Right hindlimb (tissue), 1 donor: Measurements from ENCODE around the gene KRT73.
"Not testable (repeated sequence)": the region's sequence is repeated elsewhere in the genome, so short reads cannot be mapped to it uniquely, and the experiment has no call there.

Experiments
- DNase-seq: peaks from one replicate; pipeline ENCODE4 v3.0.0-alpha.2; 2018

KRT73 gene

DNA sequence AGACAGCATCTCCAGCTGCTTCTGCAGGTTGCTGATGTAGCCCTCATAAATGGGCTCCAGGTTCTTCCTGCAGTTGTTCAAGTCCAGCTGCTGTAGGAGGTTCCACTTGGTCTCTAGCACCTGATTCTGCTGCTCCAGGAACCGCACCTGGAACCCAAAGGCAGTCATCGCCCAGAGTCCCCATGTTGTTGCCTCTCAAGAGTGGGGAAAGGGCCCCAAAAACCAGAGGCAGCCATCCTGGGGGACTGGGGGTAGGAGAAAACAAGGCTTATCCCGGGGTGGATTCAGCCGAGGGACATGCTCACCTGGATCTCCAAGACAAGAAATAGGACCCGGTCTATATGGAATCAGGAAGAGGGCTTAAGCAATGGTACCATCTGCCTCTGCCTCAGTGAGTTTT lies 19.4 kb downstream of the KRT73 start:
- DNase-seq: no peak

DNA sequence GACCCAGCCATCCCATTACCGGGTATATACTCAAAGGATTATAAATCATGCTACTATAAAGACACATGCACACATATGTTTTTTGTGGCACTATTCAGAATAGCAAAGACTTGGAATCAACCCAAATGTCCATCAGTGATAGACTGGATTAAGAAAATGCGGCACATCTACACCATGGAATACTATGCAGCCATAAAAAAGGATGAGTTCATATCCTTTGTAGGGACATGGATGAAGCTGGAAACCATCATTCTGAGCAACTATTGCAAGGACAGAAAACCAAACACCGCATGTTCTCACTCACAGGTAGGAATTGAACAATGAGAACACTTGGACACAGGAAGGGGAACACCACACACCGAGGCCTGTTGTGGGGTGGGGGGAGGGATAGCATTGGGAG lies 24.1 kb downstream of the KRT73 start:
- DNase-seq: not testable (repeated sequence)

DNA sequence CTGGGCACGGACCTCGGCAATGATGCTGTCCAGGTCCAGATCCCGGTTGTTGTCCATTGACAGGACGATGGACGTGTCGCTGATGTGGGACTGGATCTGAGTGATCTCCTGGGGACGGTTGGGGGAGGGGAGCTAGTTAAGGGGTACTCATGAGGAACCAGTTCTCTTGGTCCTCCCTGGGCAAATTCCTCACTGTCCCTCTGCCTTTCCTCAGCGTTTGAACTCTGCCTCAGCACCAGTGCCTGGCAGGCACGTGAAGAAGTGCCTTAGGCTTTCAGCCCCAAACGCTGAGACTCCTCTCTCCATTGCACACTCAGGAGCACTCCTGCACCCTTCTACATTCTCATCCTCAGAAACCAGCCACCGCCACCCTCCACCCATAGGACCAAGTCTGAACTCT lies 26.8 kb downstream of the KRT73 start:
- no peak for DNase-seq

DNA sequence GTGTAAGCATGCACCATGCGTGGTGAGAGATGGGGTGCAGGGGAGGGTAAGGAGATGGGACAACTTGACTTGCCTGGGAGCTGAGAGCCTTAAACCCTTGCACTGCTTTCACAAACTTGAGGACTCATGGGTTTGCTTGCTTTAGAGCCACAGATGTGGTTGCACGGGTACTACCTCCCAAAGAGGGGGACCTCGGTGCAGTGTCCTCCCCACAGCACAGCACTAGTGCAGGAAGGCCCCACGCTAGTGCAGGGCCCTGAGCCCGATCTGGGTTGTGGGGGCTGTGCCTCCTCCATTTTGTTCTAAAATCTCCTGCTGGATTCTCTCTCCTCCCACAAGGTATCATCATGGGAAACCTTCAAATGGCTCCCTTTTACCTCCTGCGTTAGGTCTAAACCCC lies 28.3 kb downstream of the KRT73 start:
- no peak for DNase-seq

DNA sequence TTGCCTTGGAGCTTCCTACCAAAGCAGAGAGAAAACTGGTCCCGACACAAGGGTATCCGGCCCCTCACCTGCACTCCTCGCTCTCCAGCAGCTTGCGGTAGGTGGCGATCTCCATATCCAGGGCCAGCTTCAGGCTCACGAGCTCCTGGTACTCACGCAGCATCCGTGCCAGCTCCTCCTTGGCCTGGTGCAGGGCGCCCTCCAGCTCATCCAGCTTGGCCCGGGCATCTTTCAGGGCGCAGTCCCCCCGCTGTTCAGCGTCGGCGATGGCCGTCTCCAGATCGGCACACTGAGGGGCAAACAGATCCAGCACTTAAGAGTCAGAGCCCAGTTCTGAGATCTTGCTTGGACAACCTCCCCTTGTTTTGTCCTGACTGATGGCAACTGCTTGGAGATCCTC lies 30.8 kb downstream of the KRT73 start:
- no peak for DNase-seq

DNA sequence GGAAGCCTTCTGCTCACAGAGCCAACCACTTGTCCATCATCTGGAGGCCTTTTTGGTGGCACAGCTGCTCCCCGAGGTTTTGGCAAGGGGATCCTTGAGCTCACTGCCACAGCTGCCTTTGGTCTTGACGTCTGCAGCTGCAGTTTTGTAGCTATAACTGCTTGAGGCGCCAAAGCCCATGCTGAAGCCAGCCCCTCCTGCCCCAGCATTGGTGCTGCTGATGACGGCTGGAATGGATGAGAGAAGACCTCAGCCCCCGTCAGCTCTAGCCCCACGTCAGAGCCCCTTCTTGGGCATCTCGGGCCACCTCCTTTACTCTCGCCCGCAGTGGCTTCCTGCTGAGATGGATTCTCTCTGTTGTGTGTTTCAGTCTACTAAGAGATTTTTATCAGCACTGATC lies 32.4 kb downstream of the KRT73 start:
- DNase-seq: peak; percentile 49

DNA sequence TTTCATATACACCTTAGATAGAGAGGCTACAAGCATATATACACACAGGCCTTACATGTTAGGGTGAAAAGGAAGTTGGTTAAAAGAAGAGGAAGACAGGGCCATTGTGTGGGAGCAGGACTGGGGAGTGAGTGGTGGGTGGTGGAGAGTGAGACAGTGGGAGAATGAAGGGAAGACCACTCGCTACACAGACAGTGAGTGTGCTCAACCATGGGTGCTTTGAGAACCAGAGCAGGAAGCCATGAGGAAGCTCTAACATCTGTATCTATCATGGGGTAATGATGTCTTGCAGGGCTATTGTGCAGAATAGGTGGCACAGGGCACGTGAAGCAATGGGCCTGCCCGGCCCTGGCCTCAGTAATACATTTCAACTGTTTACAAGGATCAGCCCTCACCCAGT lies 33.3 kb downstream of the KRT73 start:
- DNase-seq: no peak

DNA sequence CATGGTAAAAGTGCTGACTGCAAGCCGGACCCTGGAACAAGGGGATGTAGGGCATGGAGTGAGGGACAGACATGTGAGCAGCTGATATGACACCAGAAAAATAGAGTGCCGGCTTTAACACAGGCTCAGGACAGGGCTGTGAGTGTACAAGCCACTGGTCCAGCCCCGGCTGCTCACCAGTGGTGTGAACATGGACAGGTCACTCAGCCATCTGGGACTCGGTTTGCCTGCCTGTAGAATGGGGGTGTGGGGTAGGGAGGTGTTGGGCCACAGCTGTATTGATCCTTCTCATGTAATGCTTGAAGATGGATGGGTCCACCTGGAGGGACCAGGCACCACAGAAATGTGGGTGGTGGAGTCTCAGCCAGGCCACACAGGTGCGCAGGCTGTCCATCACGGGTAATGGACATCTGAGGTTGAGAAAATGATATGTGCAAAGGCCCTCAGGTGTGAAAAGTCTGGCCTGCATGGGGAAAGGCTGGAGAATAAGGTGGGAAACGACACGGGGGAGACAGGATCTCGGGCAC lies 34.1 kb downstream of the KRT73 start:
- DNase-seq: no peak

DNA sequence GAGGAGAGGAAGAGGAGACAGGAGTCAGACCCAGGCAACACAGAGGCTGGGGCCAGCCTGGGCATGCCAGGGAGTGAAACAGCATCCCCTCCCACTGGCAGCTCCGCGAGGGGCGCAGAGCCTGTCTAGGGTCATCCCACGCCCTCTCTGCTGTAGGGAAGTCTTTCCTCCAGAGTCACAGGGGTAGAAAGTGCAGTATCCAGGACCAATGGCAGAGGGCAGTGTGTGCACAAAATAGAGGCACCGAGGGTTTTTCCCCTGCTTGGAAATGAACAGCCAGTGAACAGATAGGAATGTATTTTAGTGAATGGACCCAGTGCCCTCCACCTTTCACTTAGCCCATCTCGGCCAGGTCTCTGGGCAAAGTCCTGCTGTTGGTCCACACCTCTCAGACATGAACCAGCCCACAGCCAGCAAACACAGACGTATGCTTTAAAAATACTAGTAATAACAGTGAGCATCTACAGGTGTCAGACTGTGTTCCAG lies 35.3 kb downstream of the KRT73 start:
- peak; percentile 51 for DNase-seq

DNA sequence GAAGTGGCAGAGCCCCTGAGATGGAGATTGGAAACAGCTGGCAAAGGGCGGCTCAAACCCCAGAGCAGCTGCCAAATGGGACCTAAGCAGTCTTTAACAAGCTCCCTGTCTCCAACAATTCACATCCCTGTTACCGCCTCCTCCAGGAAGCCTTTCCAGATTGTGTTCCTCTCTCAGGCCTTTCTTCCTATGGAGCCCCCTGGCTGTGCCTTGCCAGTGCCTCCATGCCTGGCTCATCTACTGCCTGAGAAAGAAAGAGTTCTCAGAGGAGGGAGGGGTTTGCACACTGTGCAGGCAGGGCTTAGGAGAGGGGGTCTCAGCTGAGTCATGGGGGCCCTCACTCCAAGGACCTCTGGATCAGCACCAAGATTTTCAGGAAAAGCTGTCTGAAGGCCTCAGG lies 35.9 kb downstream of the KRT73 start:
- DNase-seq: no peak

DNA sequence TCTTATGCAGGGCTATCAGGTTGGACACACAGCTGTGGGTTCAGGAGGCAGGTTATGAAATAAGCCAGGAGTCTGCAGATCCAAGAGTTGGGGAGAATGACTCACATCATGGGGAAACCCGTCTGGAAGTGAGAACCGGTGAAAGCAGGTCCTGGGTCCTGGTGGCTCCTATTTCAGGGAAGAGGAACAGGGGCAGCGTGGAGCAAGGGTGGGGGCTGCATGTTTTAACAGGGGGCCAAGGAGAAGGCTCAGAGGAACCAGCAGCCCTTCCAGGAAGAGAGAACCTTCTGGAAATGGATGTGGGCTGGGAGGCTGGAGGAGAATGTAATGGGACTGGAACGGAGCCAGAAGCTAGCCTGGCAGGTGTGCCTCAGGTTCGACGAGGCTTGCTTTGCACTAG lies 36.9 kb downstream of the KRT73 start:
- no peak for DNase-seq

DNA sequence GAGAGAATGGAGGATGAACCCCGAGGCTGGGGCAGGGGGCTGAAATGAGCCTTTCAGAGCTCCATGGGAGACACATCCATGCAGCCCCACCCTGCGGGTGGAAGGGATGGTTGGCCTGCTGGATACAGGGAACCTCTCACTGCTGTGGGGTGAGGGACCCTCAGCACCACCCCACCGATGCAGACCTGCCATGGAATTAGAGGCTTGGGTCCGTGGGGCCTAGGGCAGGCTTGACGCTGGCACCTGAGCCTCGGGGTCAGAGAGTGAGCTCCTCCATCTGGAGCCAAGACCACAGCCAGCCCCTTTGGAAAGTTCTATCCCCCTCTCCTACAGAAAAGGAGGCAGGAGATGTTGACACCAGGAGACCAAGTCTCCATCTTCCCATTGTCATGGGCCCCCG lies 37.3 kb downstream of the KRT73 start:
- DNase-seq: no peak

DNA sequence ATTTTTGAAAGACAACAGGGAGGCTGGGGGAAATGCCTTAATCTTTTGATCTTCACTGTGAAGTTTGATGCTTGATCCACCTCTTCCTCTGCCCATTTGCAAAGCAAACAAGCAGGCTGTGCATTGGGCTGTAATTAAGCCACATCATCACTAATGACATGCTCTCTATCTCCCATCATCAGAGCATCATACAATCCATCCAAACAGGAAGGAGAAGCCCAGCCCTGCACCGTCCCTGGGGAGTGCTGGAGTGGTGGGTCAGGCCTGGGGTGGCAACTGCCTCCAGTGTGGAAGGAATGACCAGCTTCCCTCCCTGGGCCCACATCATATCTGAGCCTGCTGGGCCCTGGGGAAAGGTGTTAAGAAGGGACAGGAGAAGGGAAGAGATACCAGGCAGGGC lies 37.9 kb downstream of the KRT73 start:
- no peak for DNase-seq

DNA sequence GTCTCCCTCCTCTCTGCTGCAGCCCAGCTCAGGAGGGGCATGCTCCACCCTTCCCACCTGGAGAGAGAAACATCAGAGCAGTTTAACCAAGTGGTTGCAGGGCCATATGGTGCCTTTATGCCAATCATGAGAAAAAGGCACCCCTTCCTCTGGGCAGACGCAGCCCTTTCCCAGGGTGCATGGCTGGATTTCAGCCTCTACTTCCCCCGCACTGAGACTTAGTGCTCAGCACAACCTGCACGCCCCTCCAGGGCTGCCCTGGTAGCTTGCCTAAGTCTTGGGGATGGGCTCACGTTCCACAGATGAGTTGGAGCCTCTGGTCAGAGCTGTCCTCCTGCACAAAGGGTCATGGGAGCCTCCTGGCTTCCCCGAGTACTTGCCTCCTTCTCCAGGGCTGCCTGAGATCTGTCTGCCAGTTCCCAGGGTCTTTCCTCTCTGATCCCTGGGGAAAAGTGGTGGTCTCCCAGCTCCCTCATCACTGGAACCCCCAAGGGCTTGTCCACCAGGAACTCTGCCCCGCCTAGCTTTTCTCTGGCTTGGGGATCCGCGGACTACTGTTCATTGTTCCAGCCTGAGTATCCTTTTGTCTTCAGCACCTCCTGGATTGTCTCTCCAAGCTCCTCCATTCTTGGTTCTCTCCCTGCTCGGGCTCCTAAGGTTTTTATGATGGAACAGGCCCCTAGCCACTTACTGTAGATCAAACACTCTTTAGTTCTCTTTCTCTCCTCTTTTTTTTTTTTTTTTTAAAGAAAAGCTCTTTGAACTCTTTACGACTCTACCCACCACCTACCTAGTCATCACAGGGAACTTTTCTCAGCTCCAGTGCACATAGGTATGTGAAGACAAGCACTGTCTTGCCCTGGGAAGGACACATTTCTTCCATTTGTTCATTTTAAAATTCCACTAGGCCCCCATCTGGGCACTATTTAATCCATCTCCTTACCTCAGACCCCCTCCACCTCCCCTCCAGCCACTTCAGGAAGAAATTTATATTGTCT lies 38.6 kb downstream of the KRT73 start:
- no peak for DNase-seq

DNA sequence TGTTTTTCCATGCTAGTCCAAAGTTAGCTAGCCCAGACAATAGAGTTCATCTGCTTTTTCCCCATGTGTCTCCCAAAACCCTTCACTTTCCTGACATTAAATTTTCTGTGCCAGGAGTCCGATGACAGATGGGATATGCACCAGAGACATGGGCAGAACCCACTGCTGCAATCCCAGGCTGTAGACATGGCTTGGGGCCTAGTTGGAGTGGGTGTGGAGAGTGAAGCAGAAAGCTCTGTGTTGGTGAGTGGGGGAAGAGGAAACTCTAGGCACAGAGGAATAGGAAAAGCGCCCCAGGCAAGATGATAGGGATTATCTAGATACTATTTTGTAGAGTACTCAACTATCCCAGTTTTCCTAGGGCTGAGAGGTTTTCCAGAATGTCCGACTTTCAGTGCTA lies 39.9 kb downstream of the KRT73 start:
- no peak for DNase-seq

DNA sequence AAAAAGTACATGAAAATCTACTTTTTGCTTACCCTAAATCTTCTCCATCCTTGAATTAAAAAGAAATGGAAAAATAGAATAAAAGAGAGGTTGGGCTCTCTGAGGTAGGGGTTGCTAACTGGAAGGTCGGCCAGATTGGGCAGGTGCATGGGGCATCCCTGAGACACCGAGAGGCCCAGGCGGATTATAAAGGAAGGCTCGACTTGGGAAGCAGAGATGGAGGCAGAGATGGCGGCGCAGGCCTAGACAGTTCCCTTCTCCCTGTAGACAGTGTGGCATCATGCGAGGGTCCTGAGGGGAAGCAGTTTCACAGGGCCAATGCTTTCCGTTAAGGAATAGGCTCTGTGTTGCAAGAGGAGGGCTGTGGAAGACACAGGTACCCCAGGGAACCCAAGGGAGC lies 41.0 kb downstream of the KRT73 start:
- DNase-seq: no peak

DNA sequence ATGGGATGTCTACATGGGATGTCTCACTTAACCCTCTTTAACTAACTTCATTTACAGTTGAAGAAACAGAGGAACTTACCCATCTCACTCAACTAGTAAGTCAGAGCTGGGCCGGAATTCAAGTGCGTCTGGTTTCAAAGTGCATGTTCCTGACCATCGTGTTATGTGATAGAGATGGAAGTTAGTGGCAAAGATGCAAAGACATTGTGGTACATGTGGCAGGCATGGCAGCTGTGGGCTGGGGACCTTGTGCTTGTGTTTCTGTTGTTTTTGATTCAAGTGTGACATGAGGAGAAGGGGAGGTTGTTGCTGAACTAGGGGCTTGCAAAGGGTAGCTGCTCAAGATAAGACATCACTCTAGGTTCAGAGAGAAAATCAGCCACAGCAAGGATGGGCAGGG lies 42.4 kb downstream of the KRT73 start:
- no peak for DNase-seq

DNA sequence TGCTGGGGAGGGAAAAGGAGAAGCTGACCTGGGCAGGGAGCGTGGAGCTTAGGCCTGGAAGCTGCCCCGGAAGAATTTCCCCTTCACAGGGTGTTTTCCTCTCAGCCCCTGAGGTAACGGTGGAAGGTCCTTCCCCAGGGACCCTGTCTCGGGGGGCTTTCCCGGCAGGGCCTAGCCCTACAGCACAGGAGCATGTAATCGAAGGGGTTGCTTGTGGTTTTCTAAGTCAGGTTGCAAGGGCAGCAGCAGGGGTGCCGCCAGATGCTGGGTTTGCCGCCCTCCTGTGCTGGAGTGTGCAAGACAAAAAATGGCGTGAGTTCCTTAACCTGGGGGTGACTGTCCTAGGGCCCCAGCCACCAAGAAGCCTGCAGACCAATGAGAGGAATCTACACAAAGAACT lies 43.1 kb downstream of the KRT73 start:
- no peak for DNase-seq

DNA sequence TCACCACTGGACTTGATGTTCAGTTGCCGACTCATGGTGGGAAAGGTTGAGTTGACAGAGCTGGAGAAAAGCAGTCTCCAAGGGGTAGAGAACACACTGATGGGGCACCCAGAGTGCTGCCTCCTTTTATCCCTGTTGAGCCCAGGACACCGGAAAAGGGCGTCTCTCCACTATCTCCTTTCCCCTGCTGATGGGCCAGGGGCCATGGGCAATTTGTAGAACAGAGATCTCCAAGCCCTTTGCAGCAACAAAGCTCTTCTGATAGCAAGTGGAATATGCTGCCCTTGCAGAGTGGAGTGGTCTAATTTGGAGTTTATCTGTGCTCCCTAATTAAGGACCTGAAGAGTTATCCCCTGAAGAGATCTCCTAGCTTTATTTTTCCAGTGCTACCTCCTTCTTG lies 44.6 kb downstream of the KRT73 start, which contains the start of gene KRT74:
Gene KRT74 (minus strand): TSS at position 101 of the 400 bp plus-strand sequence. CDS start 66 bp downstream, at position 35.
- DNase-seq: no peak

DNA sequence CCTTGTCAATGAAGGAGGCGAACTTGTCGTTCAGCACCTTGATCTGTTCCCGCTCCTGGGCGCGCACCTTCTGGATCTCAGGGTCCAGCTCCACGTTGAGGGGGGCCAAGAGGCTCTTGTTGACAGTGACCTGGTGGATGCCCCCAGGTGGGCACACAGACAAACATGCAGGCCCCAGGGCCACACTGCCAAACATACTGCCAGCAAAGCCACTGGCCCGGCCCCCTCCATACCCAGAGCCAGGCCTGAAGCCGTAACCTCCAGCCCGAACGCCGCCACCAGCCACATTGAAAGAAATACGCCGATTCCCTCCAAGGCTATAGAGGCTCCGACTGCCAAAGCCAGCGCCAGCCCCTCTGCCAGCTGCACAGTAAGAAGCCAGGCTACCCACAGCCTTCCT lies 45.1 kb downstream of the KRT73 start:
- no peak for DNase-seq

DNA sequence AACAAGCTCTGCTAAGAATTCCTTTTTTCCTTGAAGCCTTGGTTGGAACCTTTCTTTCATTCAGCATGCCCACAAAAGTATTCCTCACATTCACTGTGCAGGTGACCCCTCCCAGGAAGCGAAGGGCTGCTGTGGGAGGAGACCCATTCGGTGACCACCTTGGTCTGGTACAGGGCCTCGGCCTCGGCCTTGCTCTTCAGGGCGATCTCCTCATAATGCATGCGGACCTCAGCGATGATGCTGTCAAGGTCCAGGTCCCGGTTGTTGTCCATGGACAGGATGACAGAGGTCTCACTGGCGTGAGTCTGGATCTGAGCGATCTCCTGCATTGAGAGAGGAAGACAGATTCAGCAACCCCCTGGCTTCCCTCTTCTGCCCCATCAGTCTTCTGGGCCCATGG lies 47.8 kb downstream of the KRT73 start:
- no peak for DNase-seq

DNA sequence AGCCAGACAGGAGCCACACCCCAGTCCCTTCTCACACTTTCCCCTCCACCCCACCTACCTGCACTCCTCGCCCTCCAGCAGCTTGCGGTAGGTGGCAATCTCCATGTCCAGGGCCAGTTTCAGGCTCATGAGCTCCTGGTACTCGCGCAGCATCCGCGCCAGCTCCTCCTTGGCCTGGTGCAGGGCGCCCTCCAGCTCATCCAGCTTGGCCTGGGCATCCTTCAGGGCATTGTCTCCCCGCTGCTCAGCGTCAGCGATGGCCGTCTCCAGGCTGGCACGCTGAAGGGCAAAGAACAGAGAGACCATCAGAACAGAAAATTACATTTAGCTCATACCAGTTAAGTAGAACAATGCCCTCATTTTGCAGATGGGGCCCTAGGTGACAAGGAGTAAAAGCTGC lies 50.2 kb downstream of the KRT73 start:
- DNase-seq: no peak

DNA sequence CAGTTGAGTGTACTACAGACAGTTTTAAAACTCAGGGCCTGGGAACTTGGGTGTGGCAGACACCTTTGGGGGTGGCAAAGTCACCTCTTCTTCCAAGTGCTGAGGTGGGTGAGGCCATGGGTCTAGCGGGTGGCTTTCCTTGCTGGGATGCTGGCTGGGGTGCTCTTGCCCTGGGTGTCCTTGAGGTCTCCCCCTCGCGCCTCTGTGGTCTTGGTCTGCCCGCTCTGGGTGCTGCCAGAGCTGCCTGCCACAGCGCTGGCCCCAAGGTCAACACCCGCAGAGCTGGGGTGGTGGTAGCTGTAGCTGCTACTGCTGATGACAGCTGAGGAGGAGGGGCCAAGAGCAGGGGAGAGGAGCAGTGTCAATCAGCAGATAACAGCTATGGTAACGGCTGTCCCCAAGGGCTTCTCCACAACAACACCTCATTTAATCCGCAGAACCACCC lies 51.5 kb downstream of the KRT73 start:
- DNase-seq: no peak

DNA sequence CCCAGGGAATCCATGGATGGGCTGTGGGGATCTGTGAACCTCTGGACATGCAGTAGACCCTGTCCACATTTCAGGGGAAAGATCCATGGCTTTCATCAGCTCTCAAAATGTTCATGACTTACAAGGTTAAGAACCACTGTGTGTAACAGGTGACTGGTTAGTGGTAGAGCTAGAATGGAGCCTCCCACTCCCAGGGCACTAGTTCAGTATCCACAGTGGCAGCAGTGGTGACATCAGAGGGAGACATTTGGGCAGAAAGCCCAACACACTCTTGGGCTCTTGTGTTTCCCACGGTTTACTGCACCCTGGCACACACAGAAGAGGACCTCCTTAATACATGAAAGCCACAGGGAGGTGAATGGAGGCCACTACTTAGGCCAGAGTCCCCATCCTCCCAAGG lies 53.8 kb downstream of the KRT73 start:
- no peak for DNase-seq
